Hepatocyte (in vitro differentiated cells): ENCODE results near the gene PLS1. TPM values are rescaled to one million over a fixed set of nuclear protein-coding genes. Genes with fewer than 3 reads are reported as not detected.
A peak's percentile ranks its signal among the peaks of the same experiment; 100 is the strongest.

ENCODE experiments used
- DNase-seq: peaks from one replicate; pipeline ENCODE4 v3.0.0-alpha.2; 2016; ENCODE audit warnings: low spot score
- H2AFZ ChIP-seq: fragments of 200-600 bp; sonication (generic); 2 replicates; pipeline ENCODE4 v1.6.0; 2016; ENCODE audit warnings: antibody characterized with exemption, mild to moderate bottlenecking
- H3K27ac ChIP-seq: fragments of 200-600 bp; sonication (generic); 2 replicates; pipeline ENCODE4 v1.5.1; 2016; ENCODE audit warnings: mild to moderate bottlenecking
- H3K27me3 ChIP-seq: fragments of 200-600 bp; sonication (generic); 2 replicates; pipeline ENCODE4 v1.6.1; 2016
- H3K36me3 ChIP-seq: fragments of 200-600 bp; sonication (generic); replicated peaks from 2 replicates; pipeline ENCODE4 v1.5.1; 2016; ENCODE audit warnings: low read depth; ENCODE audit not compliant: insufficient read depth
- H3K4me1 ChIP-seq: fragments of 200-600 bp; sonication (generic); 2 replicates; pipeline ENCODE4 v1.5.1; 2016; ENCODE audit warnings: mild to moderate bottlenecking, moderate library complexity; ENCODE audit not compliant: insufficient read depth
- H3K4me2 ChIP-seq: fragments of 200-600 bp; sonication (generic); 2 replicates; pipeline ENCODE4 v1.6.0; 2016
- H3K4me3 ChIP-seq: fragments of 200-600 bp; sonication (generic); 2 replicates; pipeline ENCODE4 v1.5.1; 2016; ENCODE audit warnings: mild to moderate bottlenecking
- H3K79me2 ChIP-seq: fragments of 200-600 bp; sonication (generic); 2 replicates; pipeline ENCODE4 v1.6.0; 2017; ENCODE audit warnings: mild to moderate bottlenecking
- H3K9me2 ChIP-seq: fragments of 200-600 bp; sonication (generic); replicated peaks from 2 replicates; pipeline ENCODE4 v1.6.0; 2017; ENCODE audit warnings: mild to moderate bottlenecking; ENCODE audit not compliant: insufficient read depth
- H3K9me3 ChIP-seq: fragments of 200-600 bp; sonication (generic); 2 replicates; pipeline ENCODE4 v1.5.1; 2016; ENCODE audit warnings: low read depth, mild to moderate bottlenecking
- H4K20me1 ChIP-seq: fragments of 200-600 bp; sonication (generic); 2 replicates; pipeline ENCODE4 v1.6.0; 2016; ENCODE audit warnings: mild to moderate bottlenecking; ENCODE audit not compliant: insufficient read depth, poor library complexity, severe bottlenecking
- CTCF ChIP-seq: fragments of 200-600 bp; sonication (generic); IDR thresholded peaks from 2 replicates; pipeline ENCODE4 v1.5.1; 2016; ENCODE audit warnings: antibody characterized with exemption, mild to moderate bottlenecking; ENCODE audit not compliant: poor library complexity
- EZH2 ChIP-seq: fragments of 200-600 bp; sonication (generic); IDR thresholded peaks from 2 replicates; pipeline ENCODE4 v1.6.1; 2016; ENCODE audit warnings: antibody characterized with exemption, mild to moderate bottlenecking, borderline replicate concordance
- EZH2phosphoT487 ChIP-seq: fragments of 200-600 bp; sonication (generic); IDR thresholded peaks from one replicate; pipeline ENCODE4 v1.6.1; 2018; ENCODE audit warnings: antibody characterized with exemption, mild to moderate bottlenecking, low read depth, moderate library complexity; ENCODE audit not compliant: unreplicated experiment, severe bottlenecking
- WGBS: methylation state at CpG from one replicate; pipeline ENCODE4 v1.1.6; 2016; ENCODE audit warnings: low lambda C conversion rate; ENCODE audit errors: missing lambda C conversion rate; 5-methylcytosine and 5-hydroxymethylcytosine counted together
- polyA plus RNA-seq: library from polyadenylated mRNA; unstranded; fragments of >200 nt; fragmentation: Nextera tagmentation; extraction: Ambion mirVana; gene quantifications from 2 replicates; pipeline ENCODE4 v1.2.1, GENCODE V29; 2016
- total RNA-seq: library from RNA; depleted of rRNA; stranded (reverse); fragments of >200 nt; gene quantifications from 2 replicates; pipeline ENCODE4 v1.2.3, GENCODE V29; 2014

PLS1 gene
- total and polyA plus RNA-seq, 2 experiments from 2014 or later = 9.7 to 22.8 TPM

- H3K36me3 ChIP-seq = no peaks in the 10 kb centered on the region
- H3K4me3 ChIP-seq = no peak overlapping the region
- TF ChIP-seq CTCF = no peak
- no peak for TF ChIP-seq EZH2
- no peak for TF ChIP-seq EZH2phosphoT487
- H3K4me1 ChIP-seq = peaks cover 14% of the 10 kb centered on the region
- no peak for DNase-seq
- H3K27me3 ChIP-seq = no peaks in the 10 kb centered on the region
- no peaks in the 10 kb centered on the region for H4K20me1 ChIP-seq
- no peaks in the 10 kb centered on the region for H3K9me3 ChIP-seq
- peaks cover 53% of the 10 kb centered on the region for H3K79me2 ChIP-seq
- H2AFZ ChIP-seq = no peak overlapping the region
- H3K27ac ChIP-seq = no peak overlapping the region
- H3K9me2 ChIP-seq = no peaks in the 10 kb centered on the region
- peak overlapping the region; percentile 96 for H3K4me2 ChIP-seq
These were observed 19.4 kb upstream of the PLS1 start for GRCh38 chr3:142576792-142577191.

- Histone ChIP-seq H3K27ac (peak overlapping the region; percentile 90), H2AFZ (peak overlapping the region; percentile 65), H3K4me1 (peaks cover 14% of the 10 kb centered on the region), H3K4me3 (peak overlapping the region; percentile 92), H3K9me3 (no peaks in the 10 kb centered on the region), H3K4me2 (peak overlapping the region; percentile 96), H3K27me3 (no peaks in the 10 kb centered on the region), H4K20me1 (no peaks in the 10 kb centered on the region), H3K79me2 (peaks cover 48% of the 10 kb centered on the region), H3K36me3 (no peaks in the 10 kb centered on the region), H3K9me2 (no peaks in the 10 kb centered on the region)
- no peak for DNase-seq
- WGBS = 12% methylated on average over 12 of the region's 12 CpGs
- TF ChIP-seq EZH2phosphoT487 (no peak), CTCF (no peak), EZH2 (no peak)
These were observed 18.4 kb upstream of the PLS1 start for GRCh38 chr3:142577696-142578328.

GRCh38 chr3:142578329-142579223, 17.6 kb upstream of the PLS1 start, which contains the start of gene ATR:
Gene ATR, minus strand, starts transcription at chr3:142578733. Its CDS starts 29 bp downstream, at chr3:142578704.
- H3K4me2 ChIP-seq = peak within 1 kb of the TSS; percentile 96
- H4K20me1 ChIP-seq = no peaks in the 10 kb centered on the region
- H3K4me3 ChIP-seq = peak within 1 kb of the TSS; percentile 92
- under 1% methylated on average over 56 of the region's 65 CpGs for WGBS
- no peaks in the 10 kb centered on the region for H3K9me3 ChIP-seq
- peak; percentile 98 for DNase-seq
- TF ChIP-seq EZH2 (no peak), EZH2phosphoT487 (no peak), CTCF (no peak)
- H3K36me3 ChIP-seq = no peaks in the 10 kb centered on the region
- H3K27me3 ChIP-seq = no peaks in the 10 kb centered on the region
- peaks cover 42% of the 10 kb centered on the region for H3K79me2 ChIP-seq
- H3K4me1 ChIP-seq = peaks cover 14% of the 10 kb centered on the region
- H3K27ac ChIP-seq = peak within 1 kb of the TSS; percentile 90
- peak within 1 kb of the TSS; percentile 72 for H2AFZ ChIP-seq
- no peaks in the 10 kb centered on the region for H3K9me2 ChIP-seq
